B cell (primary cell): Measurements from ENCODE around the gene VAV3. TPM values are rescaled to one million over a fixed set of nuclear protein-coding genes. Genes with fewer than 3 reads are reported as not detected.

Experiments used
- ATAC-seq: fragments of 200-7000 bp; cut with Tn5 transposase; one replicate; pipeline ENCODE4 v1.10.0; 2021; ENCODE audit warnings: low read depth, mild to moderate bottlenecking, moderate number of reproducible peaks, moderate library complexity
- CTCF ChIA-PET: fragments of 350-600 bp; sonication (Branson Sonifier 250); formaldehyde crosslinking; loops from one replicate; lab custom pipeline; 2021; ENCODE audit warnings: antibody characterized with exemption, inconsistent platforms; lab: Charles Lee
- POLR2A ChIA-PET: fragments of 350-600 bp; sonication (Branson Sonifier 250); formaldehyde crosslinking; loops from one replicate; lab custom pipeline; 2021; ENCODE audit warnings: antibody characterized with exemption; lab: Charles Lee
- DNase-seq: peaks from one replicate; pipeline ENCODE4 v3.0.0; 2013
- H2AFZ ChIP-seq: 2 replicates; pipeline ENCODE4 v1.6.1; 2012; ENCODE audit warnings: mild to moderate bottlenecking, low read depth, low read length; ENCODE audit not compliant: insufficient read depth, poor library complexity, severe bottlenecking
- H3K27ac ChIP-seq, 2 donors: 1 replicate in 1 of 2; 2 replicates in 1 of 2; pipeline ENCODE4 v1.5.1; 2012 to 2013; ENCODE audit warnings: low read length in 2 of 2, mild to moderate bottlenecking in 2 of 2, moderate library complexity in 1 of 2
- H3K27me3 ChIP-seq, 4 experiments: fragments of 200-600 bp in 1 of 4; sonication (generic) in 1 of 4; replicated peaks in 1 of 4; 1 replicate in 2 of 4; 2 replicates in 2 of 4; pipeline versions ENCODE4 v1.6.1 to v1.7.0; 2013 to 2016; ENCODE audit warnings: low read length in 3 of 4, mild to moderate bottlenecking in 2 of 4, mixed read lengths in 1 of 4, moderate library complexity in 1 of 4; ENCODE audit not compliant: insufficient read depth in 4 of 4, control insufficient read depth in 3 of 4; ENCODE audit errors: control extremely low read depth in 1 of 4
- H3K36me3 ChIP-seq, 2 experiments: replicated peaks in 1 of 2; 1 replicate in 1 of 2; 2 replicates in 1 of 2; pipeline versions ENCODE4 v1.6.1 to v1.7.1; 2013; ENCODE audit warnings: low read length in 1 of 2; ENCODE audit not compliant: insufficient read depth in 2 of 2, control insufficient read depth in 1 of 2; ENCODE audit errors: control extremely low read depth in 1 of 2, extremely low read depth in 1 of 2
- H3K4me1 ChIP-seq, 2 donors: fragments of 200-600 bp in 1 of 2; sonication (generic) in 1 of 2; 1 replicate in 1 of 2; 2 replicates in 1 of 2; pipeline versions ENCODE4 v1.5.1 to v1.6.1; 2013 to 2017; ENCODE audit warnings: low read length in 2 of 2; ENCODE audit not compliant: control insufficient read depth in 2 of 2, insufficient read depth in 2 of 2
- H3K4me2 ChIP-seq: replicated peaks from 2 replicates; pipeline ENCODE3; 2012; ENCODE audit warnings: mild to moderate bottlenecking, low read depth, low read length; ENCODE audit not compliant: poor library complexity, severe bottlenecking
- H3K4me3 ChIP-seq, 5 experiments: fragments of 200-600 bp in 1 of 5; sonication (generic) in 1 of 5; 1 replicate in 3 of 5; 2 replicates in 2 of 5; pipeline versions ENCODE4 v1.5.1 to v1.7.0; 2011 to 2016; ENCODE audit warnings: low read length in 4 of 5, mild to moderate bottlenecking in 4 of 5, low read depth in 2 of 5, control low read depth in 1 of 5, moderate library complexity in 1 of 5; ENCODE audit not compliant: insufficient read depth in 1 of 5; ENCODE audit errors: control extremely low read depth in 1 of 5, extremely low read depth in 1 of 5
- H3K79me2 ChIP-seq: fragments of 200-600 bp; sonication (generic); one replicate; pipeline ENCODE4 v1.6.0; 2016; ENCODE audit warnings: low read length; ENCODE audit not compliant: control insufficient read depth, insufficient read depth
- H3K9ac ChIP-seq: fragments of 200-600 bp; sonication (generic); 2 replicates; pipeline ENCODE4 v1.6.1; 2017; ENCODE audit warnings: mild to moderate bottlenecking, low read length, moderate library complexity
- H3K9me3 ChIP-seq, 3 donors: one replicate each; pipeline versions ENCODE4 v1.6.1 to v1.7.1; 2013; ENCODE audit warnings: low read length in 2 of 3; ENCODE audit not compliant: control insufficient read depth in 2 of 3, insufficient read depth in 1 of 3; ENCODE audit errors: control extremely low read depth in 1 of 3
- H4K20me1 ChIP-seq: 2 replicates; pipeline ENCODE4 v1.6.0; 2012; ENCODE audit warnings: mild to moderate bottlenecking, low read length; ENCODE audit not compliant: insufficient read depth, control insufficient read depth, poor library complexity, severe bottlenecking
- H3K27ac Mint-ChIP-seq: one replicate; pipeline ENCODE4 v1.8.0; 2021; ENCODE audit warnings: mixed read lengths
- H3K27me3 Mint-ChIP-seq: one replicate; pipeline ENCODE4 v1.8.0; 2021; ENCODE audit warnings: mixed read lengths
- H3K4me1 Mint-ChIP-seq: one replicate; pipeline ENCODE4 v1.8.0; 2021; ENCODE audit warnings: mixed read lengths
- H3K4me3 Mint-ChIP-seq: one replicate; pipeline ENCODE4 v1.8.0; 2021; ENCODE audit warnings: mixed read lengths
- H3K9me3 Mint-ChIP-seq: one replicate; pipeline ENCODE4 v1.8.0; 2022; ENCODE audit warnings: mixed read lengths; ENCODE audit not compliant: insufficient read depth
- CTCF ChIP-seq: fragments of 200-600 bp; IDR thresholded peaks from one replicate; pipeline ENCODE4 v1.8.0; 2022; ENCODE audit warnings: antibody characterized with exemption, mild to moderate bottlenecking
- EZH2 ChIP-seq: IDR thresholded peaks from 2 replicates; pipeline ENCODE4 v1.6.1; 2012; ENCODE audit warnings: borderline replicate concordance, low read depth, mild to moderate bottlenecking, moderate library complexity, low read length; ENCODE audit not compliant: insufficient read depth, poor library complexity, severe bottlenecking
- WGBS: methylation state at CpG from one replicate; pipeline ENCODE4 v1.1.5; 2013; ENCODE audit warnings: missing lambda C conversion rate; ENCODE audit not compliant: insufficient coverage; 5-methylcytosine and 5-hydroxymethylcytosine counted together
- intact Hi-C: fragments of 100-400 bp; cut with micrococcal nuclease; formaldehyde crosslinking; loops from one replicate; pipeline ENCODE4 v1.10.0; 2022
- polyA minus RNA-seq: library from RNA; depleted of rRNA, polyadenylated mRNA; stranded (reverse); fragments of >200 nt; gene quantifications from 2 replicates; pipeline ENCODE4 v1.2.3, GENCODE V29; 2012
- polyA plus RNA-seq: library from polyadenylated mRNA; depleted of rRNA; stranded (reverse); fragments of >200 nt; gene quantifications from 2 replicates; pipeline ENCODE4 v1.2.3, GENCODE V29; 2012
- total RNA-seq, 2 donors: library from RNA; stranded (reverse); fragments of 120-200 nt in 1 of 2; gene quantifications; 1 replicate in 1 of 2; 2 replicates in 1 of 2; pipeline versions ENCODE4 v1.2.3 to v1.2.4, GENCODE V29; 2013 to 2022

Gene VAV3
- total RNA-seq (32.1 and 32.5 TPM in 2 replicates), polyA plus RNA-seq (14.8 and 20.0 TPM in 2 replicates), polyA minus RNA-seq (29.6 and 37.5 TPM in 2 replicates)
- total RNA-seq (2013): 78.6 TPM

- Mint-ChIP-seq H3K9me3 (no peaks in the 10 kb centered on the region), H3K27me3 (no peaks in the 10 kb centered on the region), H3K4me1 (peaks cover 43% of the 10 kb centered on the region), H3K27ac (peak within 1 kb of the TSS; percentile 99), H3K4me3 (peak within 1 kb of the TSS; percentile 99)
- ATAC-seq (peak; percentile 53), DNase-seq (peak; percentile 87)
- peak within 1 kb of the TSS; percentile 93 to 96 for H3K27ac ChIP-seq
- no peaks in the 10 kb centered on the region for H3K9me3 ChIP-seq
- H3K4me3 ChIP-seq: peak within 1 kb of the TSS; percentile 86 to 98 (median 90)
- peaks cover 27 to 29% of the 10 kb centered on the region in 2 donors for H3K4me1 ChIP-seq
- H3K36me3 ChIP-seq: peaks cover 0 to 5% of the 10 kb centered on the region in 2 experiments
- no peaks in the 10 kb centered on the region for H4K20me1 ChIP-seq
- intact Hi-C loops: loop anchor here (1.0 to 10.0 kb wide), 10 partner anchors 15 to 911 kb away; partner anchors contain the start of gene PRMT6
- ChIA-PET POLR2A (interaction anchor here (1.0 to 2.3 kb wide), 8 partner anchors 10 to 179 kb away, joined by 3 to 9 read pairs (median 4); no protein-coding TSS in a partner anchor), CTCF (interaction anchor here (0.7 to 6.4 kb wide), 19 partner anchors 9 to 235 kb away, joined by 3 to 118 read pairs (median 4); partner anchors contain the start of gene SLC25A24)
- H3K4me2 ChIP-seq: peak within 1 kb of the TSS; percentile 84
- peak within 1 kb of the TSS; percentile 88 for H3K9ac ChIP-seq
- peak within 1 kb of the TSS; percentile 97 for H2AFZ ChIP-seq
- under 1% methylated on average over 64 of the region's 73 CpGs for WGBS
- no peaks in the 10 kb centered on the region for H3K27me3 ChIP-seq
- TF ChIP-seq EZH2 (no peak), CTCF (peak; percentile 1)
- H3K79me2 ChIP-seq: peaks cover 78% of the 10 kb centered on the region
These were observed at the start of gene VAV3 for GRCh38 chr1:107965110-107965991. Gene VAV3, minus strand, starts transcription at chr1:107965180. Its CDS starts 311 bp downstream, at chr1:107964869.

- DNase-seq (no peak), ATAC-seq (no peak)
- Histone ChIP-seq H3K79me2 (no peaks in the 10 kb centered on the region), H3K9me3 (no peaks in the 10 kb centered on the region), H3K36me3 (no peaks in the 10 kb centered on the region), H3K27ac (no peak overlapping the region), H3K4me1 (peaks cover 11 to 16% of the 10 kb centered on the region in 2 donors), H3K27me3 (no peaks in the 10 kb centered on the region), H3K9ac (no peak overlapping the region), H3K4me3 (no peak overlapping the region), H3K4me2 (no peak overlapping the region), H4K20me1 (no peaks in the 10 kb centered on the region), H2AFZ (no peak overlapping the region)
- H3K4me3 Mint-ChIP-seq: no peak overlapping the region
- no peak overlapping the region for H3K27ac Mint-ChIP-seq
- H3K4me1 Mint-ChIP-seq: peaks cover 22% of the 10 kb centered on the region
- TF ChIP-seq EZH2 (no peak), CTCF (no peak)
- H3K9me3 Mint-ChIP-seq: no peaks in the 10 kb centered on the region
- H3K27me3 Mint-ChIP-seq: no peaks in the 10 kb centered on the region
- CTCF ChIA-PET: interaction anchor here (1.2 kb wide), 1 partner anchor 21 kb away, joined by 3 read pairs; no protein-coding TSS in a partner anchor
- intact Hi-C loops: no loop called here
- POLR2A ChIA-PET: no interaction called here
These were observed 47.6 kb upstream of the VAV3 start for GRCh38 chr1:108012553-108012952.
